ENCODE results near the gene ARMC3.
"Not testable (repeated sequence)": the region's sequence is repeated elsewhere in the genome, so short reads cannot be mapped to it uniquely, and the experiment has no call there.

ARMC3 gene

DNA sequence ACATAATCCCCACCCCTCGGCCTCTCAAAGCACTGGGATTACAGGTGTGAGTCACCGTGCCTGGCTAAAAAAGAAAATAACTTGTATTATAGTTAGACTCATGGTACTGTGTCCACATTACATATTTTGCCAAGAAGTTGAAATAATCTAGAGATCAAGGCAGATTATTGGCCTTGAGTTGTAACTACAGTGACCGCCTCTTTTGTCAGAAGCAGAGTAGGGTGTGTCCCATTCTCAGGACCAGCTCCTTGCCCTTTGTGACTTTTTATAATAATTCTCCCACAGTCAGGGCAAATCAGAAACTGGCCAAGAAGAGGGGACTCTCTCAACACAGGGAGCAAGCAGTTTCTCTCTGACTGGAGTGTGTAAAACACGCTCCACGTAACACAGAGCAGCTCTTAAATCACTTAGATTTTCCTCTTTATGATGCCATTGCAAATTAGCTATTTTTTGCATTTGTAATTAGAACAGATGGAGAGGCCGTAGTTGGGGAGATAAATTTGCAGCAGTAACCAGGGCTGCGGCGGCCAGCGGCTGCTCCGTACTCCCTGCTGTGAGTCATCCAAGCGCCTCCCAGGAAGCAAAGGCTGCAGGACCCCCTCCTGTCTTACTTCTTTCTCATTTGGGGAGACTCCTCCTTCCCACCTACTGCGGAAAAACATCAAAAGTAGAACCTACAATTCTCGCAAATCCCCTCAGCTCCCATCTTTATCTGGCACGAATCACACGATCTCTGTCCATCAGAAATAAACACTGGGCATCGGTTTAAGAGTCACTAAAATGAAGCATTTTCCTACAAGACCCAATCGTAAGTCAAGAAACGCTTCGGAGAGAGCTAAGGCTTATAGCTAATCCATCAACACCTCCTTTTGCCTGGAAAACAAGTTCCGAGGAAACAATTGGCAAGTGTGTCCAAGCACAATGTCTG, 135.5 kb downstream of the ARMC3 start:
- Histone ChIP-seq H3K4me3 (ENCODE audit: low read depth, low read length) (no peak overlapping the region), H3K27me3 (replicated peaks) (no peaks in the 10 kb centered on the region), H3K36me3 (replicated peaks) (no peaks in the 10 kb centered on the region), H3K27ac (no peak overlapping the region)
- DNase-seq = peak; percentile 12
- TF ChIP-seq, protein P1, sequence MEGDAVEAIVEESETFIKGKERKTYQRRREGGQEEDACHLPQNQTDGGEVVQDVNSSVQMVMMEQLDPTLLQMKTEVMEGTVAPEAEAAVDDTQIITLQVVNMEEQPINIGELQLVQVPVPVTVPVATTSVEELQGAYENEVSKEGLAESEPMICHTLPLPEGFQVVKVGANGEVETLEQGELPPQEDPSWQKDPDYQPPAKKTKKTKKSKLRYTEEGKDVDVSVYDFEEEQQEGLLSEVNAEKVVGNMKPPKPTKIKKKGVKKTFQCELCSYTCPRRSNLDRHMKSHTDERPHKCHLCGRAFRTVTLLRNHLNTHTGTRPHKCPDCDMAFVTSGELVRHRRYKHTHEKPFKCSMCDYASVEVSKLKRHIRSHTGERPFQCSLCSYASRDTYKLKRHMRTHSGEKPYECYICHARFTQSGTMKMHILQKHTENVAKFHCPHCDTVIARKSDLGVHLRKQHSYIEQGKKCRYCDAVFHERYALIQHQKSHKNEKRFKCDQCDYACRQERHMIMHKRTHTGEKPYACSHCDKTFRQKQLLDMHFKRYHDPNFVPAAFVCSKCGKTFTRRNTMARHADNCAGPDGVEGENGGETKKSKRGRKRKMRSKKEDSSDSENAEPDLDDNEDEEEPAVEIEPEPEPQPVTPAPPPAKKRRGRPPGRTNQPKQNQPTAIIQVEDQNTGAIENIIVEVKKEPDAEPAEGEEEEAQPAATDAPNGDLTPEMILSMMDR (IDR thresholded peaks at IDR 0.05; ENCODE audit: low read depth, low read length, missing control alignments) = no peak
- in situ Hi-C loops (cut with HindIII; ENCODE audit: low pct_ligation_motif_present, low sequenced_read_pairs) = no loop called here

DNA sequence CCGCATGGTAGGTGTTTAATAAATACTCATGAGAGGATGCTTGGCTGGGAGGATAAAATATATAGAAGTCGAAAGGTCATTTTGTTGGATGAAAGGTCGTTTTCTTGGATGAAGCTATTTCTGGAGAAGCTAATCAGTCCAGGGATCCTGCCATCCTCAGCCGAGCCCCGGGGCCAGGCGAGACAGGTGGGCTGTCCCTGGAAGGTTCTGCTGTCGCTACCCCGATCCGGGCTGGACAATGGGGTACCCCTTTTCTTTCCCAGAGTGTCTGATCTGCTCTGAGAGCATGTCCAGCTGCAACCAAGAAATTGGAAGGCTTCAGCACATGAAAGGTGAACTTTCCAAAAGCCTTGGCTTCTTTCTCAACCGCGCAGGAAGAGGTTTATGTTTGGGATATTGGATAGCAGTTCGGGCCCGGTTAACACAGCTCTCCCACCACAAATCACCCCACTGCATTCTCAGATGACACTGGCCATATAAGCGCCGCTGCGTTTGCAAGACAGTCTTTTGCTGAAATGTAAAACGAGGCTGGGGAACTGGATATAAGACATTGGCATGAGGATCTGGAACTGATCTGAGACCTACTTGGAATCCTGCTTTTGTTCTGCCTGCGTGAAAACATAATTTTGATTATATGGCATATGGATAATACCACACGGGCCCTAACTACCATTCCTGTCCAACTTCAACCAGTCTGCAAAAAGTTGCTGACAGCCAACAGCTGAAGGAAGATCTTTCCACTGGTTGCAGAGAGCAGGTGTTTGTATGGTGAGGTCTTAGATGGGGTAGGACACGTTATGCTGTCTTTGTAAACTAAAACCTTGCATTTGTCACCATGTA, 136.3 kb downstream of the ARMC3 start:
- in situ Hi-C loops (cut with HindIII; ENCODE audit: low pct_ligation_motif_present, low sequenced_read_pairs) = no loop called here
- H3K4me3 ChIP-seq (ENCODE audit: low read depth, low read length) = no peak overlapping the region
- TF ChIP-seq, protein P1 (IDR thresholded peaks at IDR 0.05; ENCODE audit: low read depth, low read length, missing control alignments) = no peak

DNA sequence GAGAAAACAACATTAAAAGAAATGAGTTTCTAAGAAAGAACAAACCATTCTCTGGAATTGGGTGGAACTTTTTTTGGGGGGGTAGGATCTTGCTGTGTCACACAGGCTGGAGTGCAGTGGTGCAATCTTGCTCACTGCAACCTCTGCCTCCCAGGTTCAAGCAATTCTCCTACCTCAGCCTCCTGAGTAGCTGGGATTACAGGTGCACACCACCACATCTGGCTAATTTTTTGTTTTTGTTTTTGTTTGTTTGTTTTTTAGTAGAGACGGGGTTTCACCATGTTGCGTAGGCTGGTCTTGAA, 136.9 kb downstream of the ARMC3 start:
- H3K4me3 ChIP-seq (ENCODE audit: low read depth, low read length); DNase-seq; in situ Hi-C loops (cut with HindIII; ENCODE audit: low pct_ligation_motif_present, low sequenced_read_pairs); H3K36me3 ChIP-seq (replicated peaks); H3K27ac ChIP-seq; H3K27me3 ChIP-seq (replicated peaks): not testable (repeated sequence)

More for the DNA sequence above, 136.3 kb downstream of the ARMC3 start:
- Histone ChIP-seq H3K27me3 (replicated peaks) (no peaks in the 10 kb centered on the region), H3K27ac (no peak overlapping the region), H3K36me3 (replicated peaks) (no peaks in the 10 kb centered on the region)
- no peak for DNase-seq

DNA sequence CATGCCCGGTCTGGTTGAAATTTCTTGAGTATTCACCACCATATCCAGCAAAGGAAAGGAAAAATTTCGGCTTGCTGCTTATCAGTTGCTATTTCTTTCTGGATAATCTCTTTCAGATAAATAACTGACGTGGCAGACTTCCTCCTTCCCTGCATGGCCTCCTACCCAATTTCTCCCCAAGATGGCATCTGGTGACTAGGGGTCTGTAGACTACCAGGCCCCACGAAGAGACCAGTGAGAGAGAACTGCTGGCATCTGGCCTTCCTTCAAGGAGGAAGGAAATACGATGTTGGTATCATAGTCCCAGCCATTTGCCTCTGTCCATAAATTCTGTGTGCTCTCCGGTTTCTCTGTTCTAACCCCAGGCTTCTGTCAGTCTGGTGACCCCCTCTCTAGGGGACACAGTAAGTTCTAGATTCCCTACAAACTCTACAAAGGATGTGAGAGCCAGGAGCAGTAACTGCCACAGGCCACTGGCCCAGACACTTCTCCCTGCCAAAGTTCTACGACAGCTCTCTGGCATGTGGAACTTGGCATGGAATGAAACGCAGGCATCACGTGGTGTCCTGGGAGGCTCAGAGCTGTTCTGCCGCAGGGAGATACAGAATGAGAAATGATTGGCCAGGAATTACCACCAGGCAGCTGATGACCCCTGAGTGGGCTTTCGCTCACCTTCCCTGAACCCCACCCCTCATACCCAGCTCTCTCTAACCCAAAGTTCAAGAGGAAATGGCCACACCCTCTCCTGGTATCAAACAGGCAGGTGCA, 137.5 kb downstream of the ARMC3 start:
- in situ Hi-C loops (cut with HindIII; ENCODE audit: low pct_ligation_motif_present, low sequenced_read_pairs) = no loop called here
- TF ChIP-seq, protein P1 (IDR thresholded peaks at IDR 0.05; ENCODE audit: low read depth, low read length, missing control alignments) = no peak
- H3K27me3 ChIP-seq (replicated peaks) = no peaks in the 10 kb centered on the region
- no peaks in the 10 kb centered on the region for H3K36me3 ChIP-seq (replicated peaks)
- DNase-seq = peak; percentile 53
- H3K27ac ChIP-seq = no peak overlapping the region
- H3K4me3 ChIP-seq (ENCODE audit: low read depth, low read length) = no peak overlapping the region

DNA sequence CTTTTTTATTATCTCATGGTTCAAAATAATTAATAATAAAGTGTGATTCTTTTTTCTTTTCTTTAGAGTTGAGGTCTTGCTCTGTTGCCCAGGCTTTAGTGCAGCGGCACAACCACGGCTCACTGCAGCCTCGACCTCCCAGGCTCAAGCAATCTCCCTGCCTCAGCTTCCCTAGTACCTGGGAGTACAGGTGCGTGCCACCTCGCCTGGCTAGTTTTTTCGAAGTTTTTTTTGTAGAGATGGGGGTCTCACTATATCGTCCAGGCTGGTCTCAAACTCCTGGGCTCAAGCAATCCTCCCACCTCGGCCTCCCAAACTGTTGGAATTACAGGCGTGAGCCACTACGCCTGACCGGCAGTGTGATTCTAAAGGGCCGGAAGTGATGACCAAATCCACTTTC, 139.5 kb downstream of the ARMC3 start:
- Histone ChIP-seq H3K36me3 (replicated peaks) (no peaks in the 10 kb centered on the region), H3K27me3 (replicated peaks) (no peaks in the 10 kb centered on the region), H3K4me3 (ENCODE audit: low read depth, low read length) (no peak overlapping the region), H3K27ac (no peak overlapping the region)
- TF ChIP-seq, protein P1 (IDR thresholded peaks at IDR 0.05; ENCODE audit: low read depth, low read length, missing control alignments) = no peak
- in situ Hi-C loops (cut with HindIII; ENCODE audit: low pct_ligation_motif_present, low sequenced_read_pairs) = no loop called here
- no peak for DNase-seq

All from brain microvascular endothelial cell (primary cell).